Lung (tissue), 12 donors: Measurements from ENCODE around the gene EHMT1. TPM values are rescaled to one million over a fixed set of nuclear protein-coding genes. Genes with fewer than 3 reads are reported as not detected.

Experiments used
- ATAC-seq: fragments of 200-7000 bp; cut with Tn5 transposase; one replicate; pipeline ENCODE4 v1.9.1; 2020; ENCODE audit warnings: moderate number of reproducible peaks; ENCODE audit not compliant: insufficient read depth, low FRiP score
- DNase-seq, 3 donors: peaks; one replicate each; pipeline ENCODE4 v3.0.0-alpha.2; 2013 to 2017
- H3K27ac ChIP-seq, 2 donors: one replicate each; pipeline ENCODE4 v1.5.1; 2013; ENCODE audit warnings: mild to moderate bottlenecking in 2 of 2, moderate library complexity in 2 of 2, control low read depth in 1 of 2, inconsistent platforms in 1 of 2, low read depth in 1 of 2, low read length in 1 of 2
- H3K27me3 ChIP-seq, 3 donors: one replicate each; pipeline ENCODE4 v1.5.1; 2013; ENCODE audit warnings: low read length in 2 of 3; ENCODE audit not compliant: control insufficient read depth in 3 of 3, insufficient read depth in 3 of 3
- H3K36me3 ChIP-seq, 4 donors: one replicate each; pipeline ENCODE4 v1.5.1; 2013; ENCODE audit warnings: low read length in 4 of 4, mild to moderate bottlenecking in 1 of 4, moderate library complexity in 1 of 4; ENCODE audit not compliant: control insufficient read depth in 4 of 4, insufficient read depth in 4 of 4
- H3K4me1 ChIP-seq, 5 donors: one replicate each; pipeline ENCODE4 v1.5.1; 2013; ENCODE audit warnings: low read length in 5 of 5, mild to moderate bottlenecking in 2 of 5, moderate library complexity in 1 of 5; ENCODE audit not compliant: control insufficient read depth in 5 of 5, insufficient read depth in 5 of 5
- H3K4me3 ChIP-seq: one replicate; pipeline ENCODE4 v1.5.1; 2013; ENCODE audit warnings: mild to moderate bottlenecking, control low read depth, moderate library complexity
- H3K9ac ChIP-seq, 2 donors: one replicate each; pipeline ENCODE4 v1.5.1; 2013; ENCODE audit warnings: low read length in 2 of 2, control low read depth in 1 of 2; ENCODE audit not compliant: insufficient read depth in 1 of 2
- H3K9me3 ChIP-seq, 4 donors: one replicate each; pipeline ENCODE4 v1.5.1; 2013; ENCODE audit warnings: low read length in 3 of 4, mild to moderate bottlenecking in 1 of 4, moderate library complexity in 1 of 4; ENCODE audit not compliant: control insufficient read depth in 4 of 4, insufficient read depth in 3 of 4
- WGBS, 2 donors: extraction: QIAGEN DNeasy Blood & Tissue Kit; methylation state at CpG; one replicate each; pipeline ENCODE4 v1.1.7; 2013; 5-methylcytosine and 5-hydroxymethylcytosine counted together
- polyA plus RNA-seq, 2 donors: library from polyadenylated mRNA; stranded (reverse); fragments of 200-250 nt; gene quantifications; one replicate each; pipeline ENCODE4 v1.2.1, GENCODE V29; 2013
- total RNA-seq, 2 donors: library from RNA; depleted of rRNA in 1 of 2; stranded (reverse); fragments of >200 nt in 1 of 2; gene quantifications; one replicate each; pipeline ENCODE4 v1.2.1, GENCODE V29; 2014 to 2021
- TF ChIP-seq, protein P1 (sequence below): IDR thresholded peaks from 2 replicates; pipeline ENCODE4 v1.5.1; 2012; ENCODE audit warnings: mild to moderate bottlenecking; ENCODE audit errors: control extremely low read depth, extremely low read depth
- donor health status: control.
- donor health status: control.
- donor health status: Bipolar disorder and iron deficiency.
- donor health status: healthy.
- donor health status: DM: yes; HTN: yes; CAD: no.

The EHMT1 gene
- total and polyA plus RNA-seq, 4 donors = 32.2 to 91.5 (median 58.1) TPM

DNA sequence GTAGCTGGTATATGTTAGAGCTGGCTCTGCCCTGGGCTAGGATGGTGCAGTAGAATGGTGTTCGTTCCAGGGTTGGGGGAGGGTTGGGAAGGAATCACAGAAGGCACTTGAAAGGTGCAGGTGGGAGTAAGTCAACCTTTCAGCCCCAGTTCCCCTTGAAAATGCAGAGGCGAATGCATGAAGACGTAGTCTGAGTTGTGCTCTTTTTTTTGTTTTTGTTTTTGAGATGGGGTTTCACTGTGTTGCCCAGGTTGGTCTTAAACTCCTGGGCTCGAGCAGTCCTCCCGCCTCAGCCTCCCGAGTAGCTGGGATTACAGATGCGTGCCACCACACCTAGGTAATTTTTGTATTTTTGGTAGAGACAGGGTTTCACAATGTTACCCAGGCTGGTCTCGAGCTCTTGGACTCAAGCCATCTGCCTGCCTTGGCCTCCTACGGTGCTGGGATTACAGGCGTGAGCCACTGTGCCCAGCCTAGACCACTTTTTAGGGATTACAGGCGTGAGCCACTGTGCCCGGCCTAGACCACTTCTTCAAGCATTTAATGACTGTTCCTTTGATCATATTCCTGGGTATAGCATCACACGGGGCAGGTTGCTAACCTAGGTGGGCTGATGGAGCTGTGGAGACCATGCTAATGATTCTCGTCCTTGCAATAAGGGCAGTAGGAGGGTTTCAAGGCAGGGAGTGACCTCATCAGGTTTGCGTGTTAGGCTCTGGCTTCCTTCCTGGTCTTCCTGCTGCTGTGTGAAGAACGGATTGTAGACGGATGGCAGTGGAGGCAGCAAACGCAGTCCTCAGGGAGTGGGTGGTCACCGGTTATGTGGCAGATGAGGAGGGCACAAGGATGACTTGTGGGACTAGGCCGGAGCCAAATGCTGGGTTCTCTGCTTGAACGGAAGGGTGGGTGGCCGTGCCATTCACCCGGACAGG is 13.7 kb downstream of the EHMT1 start:
- Histone ChIP-seq H3K4me3 (no peak overlapping the region), H3K27ac (peak overlapping the region in 1 of 2 donors; percentile 4), H3K9me3 (no peaks in the 10 kb centered on the region), H3K27me3 (no peaks in the 10 kb centered on the region), H3K9ac (peak overlapping the region in 1 of 2 donors; percentile 9), H3K36me3 (no peaks in the 10 kb centered on the region), H3K4me1 (peaks cover 7 to 28% (median 9%) of the 10 kb centered on the region in 5 donors)
- DNase-seq (peak in 1 of 3 donors; percentile 34), ATAC-seq (no peak)
- TF ChIP-seq, protein P1, sequence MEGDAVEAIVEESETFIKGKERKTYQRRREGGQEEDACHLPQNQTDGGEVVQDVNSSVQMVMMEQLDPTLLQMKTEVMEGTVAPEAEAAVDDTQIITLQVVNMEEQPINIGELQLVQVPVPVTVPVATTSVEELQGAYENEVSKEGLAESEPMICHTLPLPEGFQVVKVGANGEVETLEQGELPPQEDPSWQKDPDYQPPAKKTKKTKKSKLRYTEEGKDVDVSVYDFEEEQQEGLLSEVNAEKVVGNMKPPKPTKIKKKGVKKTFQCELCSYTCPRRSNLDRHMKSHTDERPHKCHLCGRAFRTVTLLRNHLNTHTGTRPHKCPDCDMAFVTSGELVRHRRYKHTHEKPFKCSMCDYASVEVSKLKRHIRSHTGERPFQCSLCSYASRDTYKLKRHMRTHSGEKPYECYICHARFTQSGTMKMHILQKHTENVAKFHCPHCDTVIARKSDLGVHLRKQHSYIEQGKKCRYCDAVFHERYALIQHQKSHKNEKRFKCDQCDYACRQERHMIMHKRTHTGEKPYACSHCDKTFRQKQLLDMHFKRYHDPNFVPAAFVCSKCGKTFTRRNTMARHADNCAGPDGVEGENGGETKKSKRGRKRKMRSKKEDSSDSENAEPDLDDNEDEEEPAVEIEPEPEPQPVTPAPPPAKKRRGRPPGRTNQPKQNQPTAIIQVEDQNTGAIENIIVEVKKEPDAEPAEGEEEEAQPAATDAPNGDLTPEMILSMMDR = no peak
- 55 to 66% methylated on average over 23 of the region's 23 CpGs for WGBS, 2 donors

DNA sequence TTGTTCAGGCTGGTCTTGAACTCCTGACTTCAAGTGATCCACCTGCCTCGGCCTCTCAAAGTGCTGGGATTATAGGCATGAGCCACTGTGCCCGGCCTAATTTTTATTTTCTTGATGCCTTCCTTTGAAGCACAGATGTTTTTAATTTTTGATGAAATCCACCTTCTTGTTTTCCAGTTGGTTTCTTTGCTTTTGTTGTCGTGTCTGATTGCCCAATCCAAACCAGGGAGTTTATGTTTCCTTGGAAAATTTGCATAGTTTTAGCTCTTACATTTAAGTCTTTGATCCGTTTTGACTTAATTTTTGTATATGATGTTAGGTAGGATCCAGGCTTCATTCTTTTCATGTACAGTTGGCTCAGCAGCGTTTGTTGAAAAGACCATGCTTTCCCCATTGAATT is 15.2 kb downstream of the EHMT1 start:
- Histone ChIP-seq H3K4me3 (no peak overlapping the region), H3K9me3 (no peaks in the 10 kb centered on the region), H3K27me3 (no peaks in the 10 kb centered on the region), H3K27ac (no peak overlapping the region), H3K36me3 (no peaks in the 10 kb centered on the region), H3K9ac (no peak overlapping the region), H3K4me1 (peaks cover 7 to 23% (median 9%) of the 10 kb centered on the region in 5 donors)
- 77 to 91% methylated on average over 5 of the region's 5 CpGs for WGBS, 2 donors
- DNase-seq (no peak), ATAC-seq (no peak)
- TF ChIP-seq, protein P1 = no peak

DNA sequence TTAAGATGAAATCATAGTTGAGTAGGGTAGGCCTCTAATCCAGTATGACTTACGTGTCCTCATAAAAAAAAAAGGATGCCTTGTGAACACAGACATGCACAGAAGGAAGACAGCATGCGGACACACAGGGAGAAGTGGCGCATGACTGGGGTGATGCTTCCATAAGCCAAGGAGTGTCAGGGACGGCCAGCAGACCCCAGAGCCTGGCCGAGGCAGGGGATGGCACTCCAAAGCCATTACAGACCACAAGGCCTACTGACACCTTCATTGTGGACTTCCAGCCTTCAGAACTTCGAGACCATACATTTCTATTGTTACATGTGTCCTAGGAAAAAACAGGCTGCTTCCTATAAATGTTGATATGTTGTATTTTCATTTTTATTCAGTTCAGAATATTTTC is 19.9 kb downstream of the EHMT1 start:
- H3K27me3 ChIP-seq = no peaks in the 10 kb centered on the region
- WGBS, 2 donors = 85 to 93% methylated on average over 6 of the region's 6 CpGs
- peaks cover 0 to 5% (median 1%) of the 10 kb centered on the region in 4 donors for H3K36me3 ChIP-seq
- H3K27ac ChIP-seq = no peak overlapping the region
- no peak for ATAC-seq
- TF ChIP-seq, protein P1 = no peak
- no peak for DNase-seq
- H3K4me1 ChIP-seq = peaks cover 0 to 6% (median 0%) of the 10 kb centered on the region in 5 donors
- no peaks in the 10 kb centered on the region for H3K9me3 ChIP-seq
- H3K4me3 ChIP-seq = no peak overlapping the region
- no peak overlapping the region for H3K9ac ChIP-seq
